Measurements from ENCODE around the gene SH2B2. TPM values are rescaled to one million over a fixed set of nuclear protein-coding genes. Genes with fewer than 3 reads are reported as not detected.

The SH2B2 gene
- total RNA-seq, 1 experiment from 2014 or later: 14.7 TPM

DNA sequence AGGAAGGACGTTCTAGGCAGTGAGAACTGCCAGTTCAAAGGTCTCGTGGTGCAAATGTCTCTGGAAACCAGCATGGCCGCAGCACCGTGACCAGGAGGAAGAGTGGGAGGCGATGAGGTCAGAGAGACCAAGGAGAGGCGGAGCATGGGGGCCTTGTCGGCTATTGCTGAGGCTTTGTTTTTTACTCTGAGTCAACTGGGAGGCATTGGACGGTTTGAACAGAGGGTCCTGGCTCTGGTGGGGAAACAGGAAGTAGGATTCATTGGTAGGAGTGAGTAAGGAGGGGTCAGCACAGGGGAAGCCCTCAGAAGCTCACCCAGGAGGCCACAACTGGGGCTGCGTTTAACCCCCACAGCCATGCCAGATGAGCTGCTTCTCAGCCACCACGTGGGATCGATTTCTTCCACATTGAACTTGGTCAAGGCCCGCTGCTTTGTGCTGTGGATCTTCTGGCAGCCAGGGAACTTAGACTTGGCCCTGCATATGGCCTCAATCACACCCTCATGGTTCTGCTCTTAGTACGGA is 22.2 kb upstream of the SH2B2 start:
- CTCF ChIA-PET: interaction anchor here (0.5 to 1.0 kb wide), 2 partner anchors 9 to 14 kb away, joined by 3 to 5 read pairs; no protein-coding TSS in a partner anchor
- TF ChIP-seq ESRRA (CRISPR knock-in tag; IDR thresholded peaks at IDR 0.05; ENCODE audit: borderline replicate concordance) (no peak), GTF2I (CRISPR knock-in tag; conservative IDR thresholded peaks at IDR 0.05) (no peak)
- Mint-ChIP-seq H3K4me1 (peaks cover 5% of the 10 kb centered on the region; the same call in 1 of the 2 replicates), H3K27ac (peak overlapping the region; percentile 34), H3K9me3 (no peaks in the 10 kb centered on the region), H3K36me3 (no peaks in the 10 kb centered on the region), H3K4me3 (no peak overlapping the region), H3K27me3 (ENCODE audit: low read depth) (no peaks in the 10 kb centered on the region; the same call in 1 of the 2 replicates)
- DNase-seq (ENCODE audit: low spot score) (no peak), ATAC-seq (peak; percentile 46)
- POLR2A ChIA-PET: interaction anchor here (0.6 kb wide), 1 partner anchor 622 kb away, joined by 4 read pairs; no protein-coding TSS in a partner anchor

GRCh38 chr7:102266541-102266940 is 20.1 kb upstream of the SH2B2 start:
- POLR2A ChIA-PET: no interaction called here
- CTCF ChIA-PET: interaction anchor here (0.6 to 1.4 kb wide), 3 partner anchors 13 to 201 kb away, joined by 3 to 4 read pairs (median 3); no protein-coding TSS in a partner anchor
- H3K36me3 Mint-ChIP-seq: no peaks in the 10 kb centered on the region
- no peak overlapping the region for H3K27ac Mint-ChIP-seq
- no peak for ATAC-seq
- H3K4me3 Mint-ChIP-seq: no peak overlapping the region
- no peaks in the 10 kb centered on the region for H3K9me3 Mint-ChIP-seq
- no peak for DNase-seq (ENCODE audit: low spot score)
- peaks cover 5% of the 10 kb centered on the region; the same call in 1 of the 2 replicates for H3K4me1 Mint-ChIP-seq
- H3K27me3 Mint-ChIP-seq (ENCODE audit: low read depth): no peaks in the 10 kb centered on the region; the same call in 1 of the 2 replicates
- no peak for TF ChIP-seq GTF2I (CRISPR knock-in tag; conservative IDR thresholded peaks at IDR 0.05)
- TF ChIP-seq IRF2 (CRISPR knock-in tag; IDR thresholded peaks at IDR 0.05; ENCODE audit: borderline replicate concordance, low read depth): no peak
- TF ChIP-seq ZNF138 (CRISPR knock-in tag; conservative IDR thresholded peaks at IDR 0.05): no peak
- TF ChIP-seq ZNF219 (CRISPR knock-in tag; IDR thresholded peaks at IDR 0.05; ENCODE audit: borderline replicate concordance): no peak
- TF ChIP-seq ZBTB21 (CRISPR knock-in tag; IDR thresholded peaks at IDR 0.05; ENCODE audit: borderline replicate concordance): no peak
- TF ChIP-seq AFF4 (CRISPR knock-in tag; IDR thresholded peaks at IDR 0.05; ENCODE audit: borderline replicate concordance): no peak
- TF ChIP-seq ZNF423 (CRISPR knock-in tag; IDR thresholded peaks at IDR 0.05): no peak

DNA sequence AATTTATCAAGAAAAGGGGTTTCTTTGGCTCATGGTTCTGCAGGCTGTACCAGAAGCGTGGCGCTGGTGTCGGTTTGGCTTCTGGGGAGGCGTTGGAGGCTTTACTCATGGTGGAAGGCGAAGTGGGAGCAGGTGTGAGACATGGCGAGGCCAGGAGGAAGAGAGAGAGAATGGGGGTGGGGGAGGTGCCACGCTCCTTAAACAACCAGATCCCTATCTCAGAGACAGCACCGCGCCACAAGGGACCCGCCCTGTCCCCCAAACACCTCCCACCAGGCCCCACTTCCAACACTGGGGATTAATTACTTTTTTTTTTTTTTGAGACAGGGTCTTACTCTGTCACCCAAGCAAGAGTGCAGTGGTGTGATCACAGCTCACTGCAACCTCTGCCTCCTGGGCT is 18.0 kb upstream of the SH2B2 start:
- no peaks in the 10 kb centered on the region for H3K9me3 Mint-ChIP-seq
- H3K27me3 Mint-ChIP-seq (ENCODE audit: low read depth): no peaks in the 10 kb centered on the region; the same call in 1 of the 2 replicates
- POLR2A ChIA-PET: no interaction called here
- CTCF ChIA-PET: no interaction called here
- ATAC-seq (no peak), DNase-seq (ENCODE audit: low spot score) (no peak)
- H3K4me3 Mint-ChIP-seq: no peak overlapping the region
- no peaks in the 10 kb centered on the region for H3K36me3 Mint-ChIP-seq
- H3K27ac Mint-ChIP-seq: no peak overlapping the region
- H3K4me1 Mint-ChIP-seq: peaks cover 7% of the 10 kb centered on the region
- TF ChIP-seq, protein P1, sequence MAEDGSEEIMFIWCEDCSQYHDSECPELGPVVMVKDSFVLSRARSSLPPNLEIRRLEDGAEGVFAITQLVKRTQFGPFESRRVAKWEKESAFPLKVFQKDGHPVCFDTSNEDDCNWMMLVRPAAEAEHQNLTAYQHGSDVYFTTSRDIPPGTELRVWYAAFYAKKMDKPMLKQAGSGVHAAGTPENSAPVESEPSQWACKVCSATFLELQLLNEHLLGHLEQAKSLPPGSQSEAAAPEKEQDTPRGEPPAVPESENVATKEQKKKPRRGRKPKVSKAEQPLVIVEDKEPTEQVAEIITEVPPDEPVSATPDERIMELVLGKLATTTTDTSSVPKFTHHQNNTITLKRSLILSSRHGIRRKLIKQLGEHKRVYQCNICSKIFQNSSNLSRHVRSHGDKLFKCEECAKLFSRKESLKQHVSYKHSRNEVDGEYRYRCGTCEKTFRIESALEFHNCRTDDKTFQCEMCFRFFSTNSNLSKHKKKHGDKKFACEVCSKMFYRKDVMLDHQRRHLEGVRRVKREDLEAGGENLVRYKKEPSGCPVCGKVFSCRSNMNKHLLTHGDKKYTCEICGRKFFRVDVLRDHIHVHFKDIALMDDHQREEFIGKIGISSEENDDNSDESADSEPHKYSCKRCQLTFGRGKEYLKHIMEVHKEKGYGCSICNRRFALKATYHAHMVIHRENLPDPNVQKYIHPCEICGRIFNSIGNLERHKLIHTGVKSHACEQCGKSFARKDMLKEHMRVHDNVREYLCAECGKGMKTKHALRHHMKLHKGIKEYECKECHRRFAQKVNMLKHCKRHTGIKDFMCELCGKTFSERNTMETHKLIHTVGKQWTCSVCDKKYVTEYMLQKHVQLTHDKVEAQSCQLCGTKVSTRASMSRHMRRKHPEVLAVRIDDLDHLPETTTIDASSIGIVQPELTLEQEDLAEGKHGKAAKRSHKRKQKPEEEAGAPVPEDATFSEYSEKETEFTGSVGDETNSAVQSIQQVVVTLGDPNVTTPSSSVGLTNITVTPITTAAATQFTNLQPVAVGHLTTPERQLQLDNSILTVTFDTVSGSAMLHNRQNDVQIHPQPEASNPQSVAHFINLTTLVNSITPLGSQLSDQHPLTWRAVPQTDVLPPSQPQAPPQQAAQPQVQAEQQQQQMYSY (CRISPR knock-in tag; IDR thresholded peaks at IDR 0.05): no peak
- TF ChIP-seq PREB (CRISPR knock-in tag; IDR thresholded peaks at IDR 0.05; ENCODE audit: borderline replicate concordance): no peak
- no peak for TF ChIP-seq MYBL2 (CRISPR knock-in tag; IDR thresholded peaks at IDR 0.05)
- no peak for TF ChIP-seq HMGA2 (CRISPR knock-in tag; IDR thresholded peaks at IDR 0.05)
- TF ChIP-seq CREM (CRISPR knock-in tag; IDR thresholded peaks at IDR 0.05): no peak
- no peak for TF ChIP-seq TEAD1 (CRISPR knock-in tag; IDR thresholded peaks at IDR 0.05)
